Stimulated activated CD8-positive, alpha-beta memory T cell treated with anti-CD3 and anti-CD28 coated beads, Interleukin-7, amount 100 ng/mL, for 4 hours (primary cell): Measurements from ENCODE around the gene SHLD1.
"Not testable (repeated sequence)": the region's sequence is repeated elsewhere in the genome, so short reads cannot be mapped to it uniquely, and the experiment has no call there.

Experiments
- DNase-seq, 2 donors: peaks; one replicate each; pipeline ENCODE4 v3.0.0-alpha.2; 2020; ENCODE audit warnings: low read depth in 2 of 2

The SHLD1 gene

GRCh38 chr20:5780846-5781217 lies 30.6 kb downstream of the SHLD1 start:
- DNase-seq, result no peak

- not testable (repeated sequence) for DNase-seq
These were observed 31.2 kb downstream of the SHLD1 start for GRCh38 chr20:5781367-5781766.

DNA sequence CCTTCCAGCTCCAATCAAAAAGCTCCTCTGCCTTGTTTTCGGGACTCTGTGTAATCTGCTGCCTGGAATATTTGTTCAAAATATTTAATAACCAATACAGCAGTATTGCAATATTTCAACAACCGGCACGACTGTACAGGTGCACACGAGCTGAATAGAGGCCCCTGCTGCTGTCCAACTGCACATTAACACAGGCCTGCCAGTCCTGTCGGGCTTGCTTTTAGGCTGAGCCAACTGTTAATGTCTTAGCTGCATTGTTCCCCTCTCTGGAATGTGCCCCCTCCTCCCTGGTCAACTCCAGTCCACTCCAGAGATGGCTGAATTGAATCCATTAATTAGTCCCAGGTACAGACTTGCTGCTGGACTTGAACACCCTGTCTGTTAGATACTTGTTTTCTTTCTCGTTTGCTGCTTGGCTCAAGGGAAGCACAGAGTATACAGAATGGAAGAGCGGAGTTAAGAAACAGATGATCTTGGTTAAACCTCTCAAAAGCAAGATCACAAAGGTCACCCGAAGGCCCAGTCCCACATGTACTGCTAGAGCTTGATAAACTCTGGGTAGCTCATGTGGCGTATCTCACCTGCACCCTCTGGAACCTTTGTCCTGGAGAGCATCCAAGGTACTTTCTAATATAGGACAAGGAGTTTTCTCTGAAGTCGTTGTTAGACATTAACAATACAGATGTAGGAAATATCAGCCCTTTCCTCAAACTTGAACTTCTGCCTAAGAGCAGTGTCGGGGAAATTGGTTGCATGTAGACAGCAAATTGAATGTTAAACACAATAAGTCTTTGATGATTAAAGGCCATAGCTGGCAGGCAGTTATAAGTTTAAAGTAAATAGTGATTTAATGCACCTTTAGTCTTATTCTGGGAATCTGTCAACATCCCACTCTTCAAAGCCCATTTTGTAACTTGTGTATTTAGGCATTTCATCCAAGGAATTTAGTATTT lies 31.9 kb downstream of the SHLD1 start:
- no peak for DNase-seq

DNA sequence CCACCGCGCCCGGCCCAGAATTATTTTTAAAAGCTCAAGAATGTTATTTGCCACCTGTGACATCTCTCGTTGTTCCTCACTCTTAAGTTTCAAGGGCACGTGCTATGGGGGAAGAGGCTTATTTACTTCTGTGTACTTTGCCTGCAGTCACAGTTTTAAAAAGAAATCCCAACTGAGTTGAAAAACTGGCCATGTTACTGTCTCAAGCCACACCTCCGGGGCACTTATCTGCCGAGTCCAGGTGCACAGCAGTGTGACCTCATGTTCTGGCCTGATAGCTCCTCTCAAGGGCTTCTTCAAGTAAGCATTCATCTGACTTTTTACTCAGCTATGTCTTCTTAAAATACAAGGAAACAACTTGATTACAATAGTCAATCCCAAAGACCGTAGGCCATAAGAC lies 34.5 kb downstream of the SHLD1 start:
- no peak for DNase-seq

- no peak for DNase-seq
These were observed 34.9 kb downstream of the SHLD1 start for GRCh38 chr20:5785146-5785545.

DNA sequence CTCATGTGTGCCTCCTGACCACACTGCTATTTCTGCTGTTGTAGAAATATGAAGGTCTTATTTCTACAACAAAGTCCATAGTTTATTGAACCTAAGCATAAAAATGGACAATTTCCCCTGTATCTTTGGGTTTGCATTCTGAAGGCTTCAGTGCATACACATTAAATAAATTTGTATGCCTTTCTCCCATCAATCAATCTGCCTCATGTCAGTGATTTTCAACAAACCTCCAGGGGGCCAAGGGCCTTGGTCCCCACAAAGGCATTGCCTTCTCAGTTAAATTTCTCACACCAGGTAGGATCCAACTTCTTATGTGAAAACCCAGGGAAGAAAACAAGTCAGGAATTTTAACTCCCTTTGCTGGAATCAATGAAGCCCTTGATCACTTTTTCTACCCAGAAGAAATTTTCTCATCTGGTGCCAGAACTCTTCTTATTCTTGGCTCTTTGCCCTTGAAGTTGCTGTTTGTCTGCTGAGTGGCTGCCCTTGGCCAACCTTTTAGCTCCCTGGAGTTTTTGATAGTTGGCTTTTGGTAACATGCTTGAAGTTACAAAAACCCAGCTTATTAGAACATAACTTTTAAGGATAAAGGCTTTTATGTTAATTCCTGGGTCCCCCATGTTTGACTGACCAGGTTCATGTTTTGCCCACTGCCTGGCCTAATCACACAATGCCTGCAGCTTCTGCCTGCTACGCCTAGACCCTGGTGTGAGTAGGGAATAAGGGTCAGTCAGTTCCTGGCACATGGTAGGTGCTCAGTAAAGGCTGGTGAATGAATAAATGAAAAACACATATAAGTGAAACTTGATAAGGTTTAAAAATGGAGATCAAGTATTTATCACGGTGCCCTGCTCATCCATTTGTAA lies 37.0 kb downstream of the SHLD1 start:
- no peak for DNase-seq

DNA sequence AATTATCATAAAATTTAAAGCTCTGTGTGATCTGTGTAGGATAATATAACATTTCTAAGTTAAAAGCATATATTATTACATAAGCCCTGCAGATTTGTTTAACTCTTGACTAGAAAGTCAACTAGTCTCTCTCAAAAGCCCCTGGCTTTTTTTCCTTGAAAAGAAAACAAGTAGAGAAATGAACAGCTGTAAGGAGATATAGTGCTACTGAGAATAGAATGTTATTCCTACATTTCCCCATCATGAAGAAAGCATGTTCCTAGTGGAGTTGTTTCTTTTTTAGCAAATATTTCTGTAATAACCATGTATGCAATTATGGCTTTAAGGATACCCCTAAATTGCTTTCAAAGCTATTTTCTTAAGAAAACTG lies 37.6 kb downstream of the SHLD1 start:
- no peak for DNase-seq

DNA sequence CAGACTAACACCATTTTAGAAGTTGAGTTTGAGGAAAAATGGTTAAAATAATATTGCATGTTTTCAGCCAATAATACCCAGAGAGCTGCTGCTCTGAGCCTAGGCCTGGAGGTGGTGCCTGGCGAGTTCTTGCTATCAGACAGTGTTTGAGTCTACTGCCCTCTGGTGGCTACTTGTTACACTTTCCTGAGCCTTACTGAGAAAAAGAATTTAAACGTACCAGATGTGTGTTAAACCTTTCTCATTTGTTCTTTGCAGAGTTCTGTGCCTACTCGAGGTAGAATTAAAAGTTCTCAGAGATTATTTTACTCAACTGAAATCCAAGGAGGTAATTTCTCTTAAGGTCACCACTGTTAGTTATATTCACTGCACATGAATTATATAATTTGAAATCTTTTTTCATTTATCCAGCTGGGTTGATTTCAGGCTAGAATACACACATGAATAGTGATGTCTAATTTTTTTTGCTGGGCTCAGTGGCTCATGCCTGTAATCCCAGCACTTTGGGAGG lies 38.2 kb downstream of the SHLD1 start:
- DNase-seq, result peak; percentile 48 to 67

DNA sequence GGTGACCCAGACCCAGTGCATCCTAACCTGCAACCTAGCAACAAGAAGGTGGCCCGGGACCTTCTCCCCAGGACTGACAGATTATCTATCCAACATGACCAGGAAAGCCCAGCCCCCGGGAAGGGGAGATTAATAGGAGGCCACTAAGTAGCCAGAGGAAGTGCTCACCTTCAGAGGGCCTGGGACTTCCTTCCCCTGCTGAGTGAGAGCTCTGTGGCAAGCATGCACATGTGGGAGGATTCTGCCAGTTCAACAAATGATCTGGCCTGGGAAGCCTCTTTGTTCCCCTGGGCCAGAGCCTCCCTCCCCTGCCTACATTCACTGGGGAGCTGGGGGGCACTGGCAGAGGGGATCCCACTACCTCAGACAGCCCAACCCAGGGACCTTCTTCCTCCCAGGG lies 39.6 kb downstream of the SHLD1 start:
- no peak for DNase-seq

DNA sequence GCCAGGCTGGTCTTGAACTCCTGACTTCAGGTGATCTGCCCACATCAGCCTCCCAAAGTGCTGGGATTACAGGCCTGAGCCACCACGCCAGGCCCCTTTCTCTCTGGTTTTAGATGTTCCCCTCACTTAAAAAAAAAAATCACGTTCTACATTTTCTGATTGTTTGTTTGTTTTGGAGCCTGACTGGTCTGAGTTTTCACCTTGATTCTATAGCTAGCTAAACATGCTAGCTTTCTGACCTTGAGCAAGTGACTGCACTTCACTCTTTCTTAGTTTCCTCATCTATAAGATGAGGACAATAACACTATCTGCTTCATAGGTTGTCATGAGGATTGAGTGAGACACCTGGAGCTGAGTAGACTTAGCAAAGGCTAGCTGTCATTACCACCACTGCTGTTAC lies 43.7 kb downstream of the SHLD1 start:
- no peak for DNase-seq

DNA sequence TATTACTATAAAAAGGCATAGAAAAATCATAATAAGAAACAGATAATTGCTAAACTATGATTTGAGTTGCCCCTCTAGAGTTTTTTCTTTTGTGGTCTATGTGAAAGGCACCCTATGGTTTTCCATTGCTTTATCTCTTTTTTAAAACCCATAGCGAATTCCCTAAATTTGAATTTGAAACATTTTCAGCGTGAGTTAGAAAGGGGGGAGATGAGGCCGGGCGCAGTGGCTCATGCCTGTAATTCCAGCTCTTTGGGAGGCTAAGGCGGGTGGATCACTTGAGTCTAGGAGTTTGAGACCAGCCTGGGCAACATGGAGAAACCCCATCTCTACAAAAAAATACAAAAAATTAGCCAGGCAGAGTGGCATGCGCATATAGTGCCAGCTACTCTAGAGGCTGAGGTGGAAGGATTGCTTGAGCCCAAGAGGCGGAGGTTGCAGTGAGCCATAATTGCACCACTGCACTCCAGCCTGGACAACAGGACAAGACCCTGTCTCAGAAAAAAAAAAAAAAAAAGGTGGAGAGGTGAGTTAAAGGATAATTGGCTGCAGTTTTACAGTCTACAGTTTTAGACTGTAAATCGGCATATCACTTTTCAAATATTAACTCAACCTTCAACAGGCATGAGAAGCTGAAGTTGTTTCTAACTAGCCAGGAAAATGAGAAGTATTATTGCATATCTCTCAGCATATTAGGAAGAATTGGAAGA lies 46.3 kb downstream of the SHLD1 start:
- DNase-seq, result no peak

DNA sequence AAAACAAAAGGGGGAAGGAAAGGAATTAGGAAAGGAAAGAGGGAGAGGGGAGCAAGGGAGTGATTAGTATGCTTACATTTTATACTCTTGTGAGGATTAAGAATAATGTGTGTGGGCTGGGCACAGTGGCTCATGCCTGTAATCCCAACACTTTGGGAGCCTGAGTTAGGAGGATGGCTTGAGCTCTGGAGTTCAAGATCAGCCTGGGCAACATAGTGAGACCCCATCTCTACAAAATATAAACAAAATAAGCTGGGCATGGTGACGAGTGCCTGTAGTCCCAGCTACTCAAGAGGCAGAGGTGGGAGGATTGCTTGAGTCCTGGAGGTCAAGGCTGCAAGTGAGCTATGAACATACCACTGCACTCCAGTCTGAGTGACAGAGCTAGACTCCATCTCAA lies 47.0 kb downstream of the SHLD1 start:
- no peak for DNase-seq

DNA sequence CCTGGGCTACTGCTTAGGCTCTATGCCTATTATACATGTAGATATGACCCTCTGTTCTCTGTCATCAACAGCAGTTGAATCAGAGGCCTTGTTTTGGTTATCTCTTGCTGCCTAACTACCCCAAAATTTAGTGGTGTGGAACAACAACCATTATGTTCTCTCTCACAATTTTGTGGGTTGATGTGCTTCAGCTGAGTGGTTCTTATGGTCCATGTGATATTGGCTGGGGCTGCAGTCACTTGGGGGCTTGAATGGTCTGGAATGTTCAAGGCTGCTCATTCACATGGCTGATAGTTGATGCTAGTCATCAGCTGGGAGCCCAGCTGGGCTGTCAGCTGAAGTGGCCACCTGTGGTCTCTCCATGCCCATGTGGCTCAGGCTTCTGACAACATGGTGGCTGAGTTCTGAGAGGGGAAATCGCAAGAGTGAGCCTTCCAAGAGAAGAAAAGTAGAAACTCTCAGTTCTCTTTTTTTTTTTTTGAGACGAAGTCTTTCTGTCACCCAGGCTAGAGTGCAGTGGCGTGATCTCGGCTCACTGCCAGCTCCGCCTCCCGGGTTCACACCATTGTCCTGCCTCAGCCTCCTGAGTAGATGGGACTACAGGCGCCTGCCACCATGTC lies 47.8 kb downstream of the SHLD1 start:
- no peak for DNase-seq

DNA sequence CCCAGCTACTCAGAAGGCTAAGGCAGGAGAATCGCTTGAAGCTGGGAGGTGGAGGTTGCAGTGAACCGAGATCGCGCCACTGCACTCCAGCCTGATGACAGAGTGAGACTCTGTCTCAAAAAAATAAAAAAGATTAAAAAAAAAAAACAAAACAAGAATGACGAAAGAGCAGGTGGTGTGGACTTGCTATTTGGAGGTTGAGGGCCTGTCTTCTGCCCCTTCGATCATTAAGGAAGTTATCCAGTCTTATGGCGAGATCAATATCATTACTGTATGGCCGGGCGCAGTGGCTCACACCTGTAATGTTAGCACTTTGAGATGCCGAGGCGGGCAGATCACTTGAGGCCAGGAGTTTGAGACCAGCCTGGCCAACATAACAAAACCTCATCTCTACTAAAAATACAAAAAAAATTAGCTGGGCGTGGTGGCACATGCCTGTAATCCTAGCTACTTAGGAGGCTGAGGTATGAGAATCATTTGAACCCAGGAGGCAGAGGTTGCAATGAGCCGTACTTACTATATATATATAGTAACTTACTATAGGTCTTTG lies 53.6 kb downstream of the SHLD1 start:
- not testable (repeated sequence) for DNase-seq

DNA sequence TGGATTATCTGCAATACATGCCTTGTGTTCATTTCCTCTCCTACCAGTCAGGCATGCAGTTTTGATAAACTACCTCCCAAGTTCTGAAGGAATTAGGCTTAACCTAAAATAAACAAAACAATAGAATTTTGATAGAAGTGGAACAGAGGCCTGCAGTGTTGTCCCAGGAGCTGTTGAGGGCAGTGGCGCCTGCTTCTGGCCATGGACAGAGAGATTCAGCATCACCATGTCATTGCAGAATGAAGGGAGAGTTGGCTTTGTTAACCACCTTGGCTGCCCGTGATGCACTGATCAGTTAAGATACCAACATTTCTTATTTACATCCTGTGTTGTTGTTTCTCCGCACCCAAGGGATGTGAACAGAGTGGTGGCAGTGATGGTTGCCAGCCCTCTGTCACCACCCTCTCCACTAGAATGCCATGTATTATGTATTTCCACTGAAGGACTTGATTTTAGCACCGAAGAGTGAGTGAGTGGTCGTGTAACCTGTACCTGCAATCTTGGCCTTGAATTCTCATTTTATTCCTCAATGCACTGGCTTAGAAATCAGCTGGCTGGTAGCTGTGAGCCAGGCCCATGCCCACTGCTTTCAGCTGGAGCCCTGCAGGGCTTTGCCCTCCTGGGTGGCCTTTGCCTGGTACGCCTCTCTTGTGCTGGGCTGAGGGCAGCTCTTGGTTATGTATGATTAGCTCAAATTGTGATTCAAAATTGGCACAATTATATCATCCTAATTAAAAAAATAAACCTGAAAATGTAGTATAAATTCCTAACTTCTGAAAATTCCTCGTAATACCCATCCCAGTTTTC lies 56.5 kb downstream of the SHLD1 start:
- DNase-seq, result no peak

- no peak for DNase-seq
These were observed 57.2 kb downstream of the SHLD1 start for GRCh38 chr20:5807431-5807830.

DNA sequence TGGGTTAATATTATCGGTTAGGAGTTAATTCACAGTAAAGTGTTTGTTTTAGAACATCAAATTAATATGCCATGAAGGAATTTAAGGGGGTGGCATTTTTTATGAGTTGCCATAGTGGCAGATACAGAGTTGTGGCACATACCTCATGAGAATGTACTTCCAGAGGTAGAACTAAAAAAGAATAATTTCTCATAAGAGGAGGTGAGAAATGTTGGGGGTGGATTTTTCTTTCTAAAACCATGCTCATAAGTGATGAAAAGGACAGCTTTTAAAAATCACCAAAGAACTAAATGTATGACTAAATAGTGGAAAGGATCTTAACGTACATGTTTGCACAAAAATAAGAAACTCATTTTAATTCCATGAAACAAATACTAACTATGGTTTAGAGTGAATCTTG lies 58.7 kb downstream of the SHLD1 start:
- no peak for DNase-seq

DNA sequence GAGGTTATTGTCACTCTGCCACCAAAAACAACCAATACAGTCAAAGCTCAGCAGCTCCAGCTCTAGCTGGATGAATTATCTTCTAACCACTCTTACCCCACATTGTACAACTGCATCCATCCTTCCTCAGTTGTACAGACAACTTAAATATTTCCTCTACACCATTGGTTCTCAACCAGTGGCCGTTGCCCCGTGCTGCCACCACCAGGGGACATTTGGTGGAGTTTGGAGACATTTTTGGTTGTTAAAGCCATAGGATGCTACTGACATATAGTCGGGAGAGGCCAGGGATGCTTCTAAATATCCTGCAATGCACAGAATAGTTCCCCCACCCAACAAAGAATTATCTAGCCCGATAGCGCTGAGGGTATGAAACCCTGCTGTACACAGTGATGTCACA lies 59.3 kb downstream of the SHLD1 start:
- DNase-seq, result no peak

- DNase-seq, result no peak
These were observed 60.7 kb downstream of the SHLD1 start for GRCh38 chr20:5810800-5811422.

GRCh38 chr20:5811746-5812145 lies 61.5 kb downstream of the SHLD1 start:
- no peak for DNase-seq
